GM19463 (cell line): ENCODE measurements around the gene C3.

ENCODE experiments used
- ATAC-seq: cut with Tn5 transposase; IDR thresholded peaks from one replicate; pipeline ENCODE4 v1.9.1; 2021; ENCODE audit warnings: mild to moderate bottlenecking, moderate library complexity; ENCODE audit not compliant: unreplicated experiment

C3 gene

GRCh38 chr19:6745965-6746364 is 25.5 kb upstream of the C3 start:
- no peak for ATAC-seq

DNA sequence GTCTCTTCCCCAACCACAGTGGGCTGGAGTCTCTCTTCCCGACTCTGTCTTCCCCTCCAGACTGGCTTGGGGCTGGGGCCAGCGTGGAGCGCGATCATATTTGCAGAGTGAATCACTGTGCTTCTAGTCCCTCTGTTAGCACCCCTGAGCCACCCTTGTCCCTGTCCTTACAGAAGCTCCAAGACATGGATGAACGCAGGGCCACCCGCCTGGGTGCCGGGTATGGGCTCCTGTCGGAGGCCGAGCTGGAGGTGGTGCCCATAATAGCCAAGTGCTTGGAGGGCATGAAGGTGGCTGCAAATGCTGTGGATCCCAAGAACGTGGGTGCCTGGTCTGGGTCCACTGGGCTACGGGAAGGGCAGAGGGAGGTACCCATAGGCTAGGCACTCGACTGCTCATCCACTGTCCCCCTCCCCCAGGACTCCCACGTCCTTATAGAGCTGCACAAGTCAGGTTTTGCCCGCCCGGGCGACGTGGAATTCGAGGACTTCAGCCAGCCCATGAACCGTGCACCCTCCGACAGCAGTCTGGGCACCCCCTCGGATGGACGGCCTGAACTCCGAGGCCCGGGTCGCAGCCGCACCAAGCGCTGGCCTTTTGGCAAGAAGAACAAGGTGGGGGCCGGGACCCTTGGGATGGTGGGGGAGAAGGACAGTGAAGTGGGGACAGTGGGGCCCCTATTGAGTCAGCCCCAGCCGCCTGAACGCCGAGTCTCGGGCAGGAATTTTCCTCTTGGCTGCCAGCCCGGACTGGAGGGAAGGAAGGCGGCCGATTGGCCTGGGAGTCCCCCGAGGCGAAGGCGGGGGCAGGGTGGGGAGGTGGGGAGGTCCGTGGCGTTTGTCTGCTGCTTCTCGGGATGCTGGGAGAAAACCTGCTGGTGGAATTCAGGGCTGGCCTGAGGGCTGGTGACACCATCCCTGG is 24.2 kb upstream of the C3 start:
- no peak for ATAC-seq

GRCh38 chr19:6743714-6744380 is 23.4 kb upstream of the C3 start:
- ATAC-seq = no peak

- ATAC-seq = no peak
These were observed 22.6 kb upstream of the C3 start for GRCh38 chr19:6743066-6743465.

- ATAC-seq = no peak
These were observed 20.3 kb upstream of the C3 start for GRCh38 chr19:6740589-6741343.

DNA sequence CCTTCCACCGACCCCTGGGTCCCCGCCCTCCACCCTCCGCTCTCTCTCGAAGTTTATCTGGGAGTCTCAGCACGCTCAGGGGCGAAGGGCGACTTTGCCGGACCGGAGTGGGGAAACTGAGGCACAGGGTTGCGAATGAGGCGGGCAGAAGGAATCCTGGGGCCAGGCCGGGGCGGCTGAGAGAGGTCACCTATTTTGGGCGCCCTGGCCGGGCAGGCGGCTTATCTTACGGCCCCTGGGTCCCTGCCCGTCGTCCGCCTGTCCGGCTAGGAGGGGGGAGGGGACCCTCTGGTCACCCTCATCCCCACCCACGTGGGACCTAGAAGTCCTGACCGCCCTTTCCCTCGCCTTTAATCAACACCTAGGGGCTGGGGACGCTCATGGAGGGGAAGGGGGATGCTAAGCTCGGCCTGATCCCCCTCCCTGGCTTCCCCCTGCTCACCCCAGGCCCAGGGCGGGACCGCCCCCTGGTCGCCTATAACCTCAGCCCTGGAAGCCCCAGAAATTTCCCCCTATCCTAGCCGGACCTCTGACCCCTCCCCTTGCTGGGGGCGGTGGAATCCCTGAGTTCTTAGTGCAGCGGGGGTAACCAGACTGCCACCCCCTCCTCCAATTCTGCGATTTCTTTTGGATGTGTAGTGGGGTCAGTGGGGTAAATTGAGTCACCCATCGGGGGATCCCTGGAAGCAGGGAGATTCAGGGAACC is 19.6 kb upstream of the C3 start:
- ATAC-seq = no peak

- ATAC-seq = no peak
These were observed 19.0 kb upstream of the C3 start, which contains the start of gene TRIP10 for GRCh38 chr19:6739390-6739882. TRIP10 (plus strand) TSS chr19:6739680; CDS start chr19:6739762, 82 bp downstream.

- ATAC-seq = no peak
These were observed 18.4 kb upstream of the C3 start for GRCh38 chr19:6738787-6739389.

- ATAC-seq = no peak
These were observed 17.7 kb upstream of the C3 start for GRCh38 chr19:6737873-6738786.

GRCh38 chr19:6737284-6737872 is 16.9 kb upstream of the C3 start, which contains the start of gene GPR108:
GPR108 (minus strand) TSS chr19:6737580; CDS start chr19:6737576, 4 bp downstream.
- peak; percentile 66 for ATAC-seq

DNA sequence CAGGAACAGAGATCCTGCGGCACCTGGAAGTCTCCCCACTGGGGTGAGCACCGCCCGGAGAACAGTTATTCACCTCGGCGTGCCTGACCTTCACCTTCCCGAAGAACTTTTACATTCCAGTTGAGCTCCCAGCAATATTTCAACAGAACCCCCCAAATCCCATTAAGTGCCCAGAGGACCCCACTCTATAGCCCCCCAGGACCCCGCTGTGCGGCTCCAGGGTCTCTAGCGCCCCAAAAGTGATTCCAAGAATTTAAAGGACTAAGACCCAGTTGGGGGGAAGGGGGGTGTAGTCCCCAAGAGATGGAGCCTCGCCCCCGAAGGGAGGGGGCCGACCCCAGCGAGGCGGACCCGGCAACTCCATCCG is 16.4 kb upstream of the C3 start:
- ATAC-seq = no peak

DNA sequence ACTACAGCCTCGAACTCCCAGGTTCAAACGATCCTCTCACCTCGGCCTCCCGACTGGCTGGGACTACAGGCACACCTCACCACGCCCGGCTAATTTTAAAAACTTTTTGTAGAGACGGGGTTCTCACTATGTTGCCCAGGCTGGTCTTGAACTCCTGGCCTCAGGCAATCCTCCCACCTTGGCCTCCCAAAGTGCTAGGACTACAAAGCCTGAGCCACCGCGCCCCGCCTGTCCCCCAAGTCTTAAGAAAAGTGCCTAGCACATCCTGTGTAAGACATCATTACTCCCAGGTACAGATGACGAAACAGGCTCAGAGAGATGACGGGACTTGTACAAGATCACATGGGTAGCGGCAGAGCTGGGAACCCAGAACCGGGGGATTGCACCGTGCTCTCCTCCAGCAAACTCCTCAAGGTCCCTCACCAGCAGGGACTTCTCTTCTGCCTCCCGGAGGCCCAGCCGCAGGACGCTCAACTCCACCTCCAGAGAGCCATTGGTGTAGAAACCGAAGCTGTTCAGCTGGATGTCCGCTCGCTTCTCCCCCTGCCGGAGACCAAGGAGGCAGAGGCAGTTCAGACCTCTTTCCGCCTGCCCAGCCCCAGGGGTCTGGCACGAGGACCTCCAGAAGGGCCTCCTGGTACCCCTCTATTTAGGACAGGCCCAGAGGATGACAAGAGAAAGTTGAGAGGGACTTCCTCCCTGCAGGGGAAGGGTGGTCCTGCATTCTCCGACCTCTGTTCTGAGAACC is 15.9 kb upstream of the C3 start:
- no peak for ATAC-seq

- ATAC-seq = no peak
These were observed 14.9 kb upstream of the C3 start for GRCh38 chr19:6735181-6735911.

DNA sequence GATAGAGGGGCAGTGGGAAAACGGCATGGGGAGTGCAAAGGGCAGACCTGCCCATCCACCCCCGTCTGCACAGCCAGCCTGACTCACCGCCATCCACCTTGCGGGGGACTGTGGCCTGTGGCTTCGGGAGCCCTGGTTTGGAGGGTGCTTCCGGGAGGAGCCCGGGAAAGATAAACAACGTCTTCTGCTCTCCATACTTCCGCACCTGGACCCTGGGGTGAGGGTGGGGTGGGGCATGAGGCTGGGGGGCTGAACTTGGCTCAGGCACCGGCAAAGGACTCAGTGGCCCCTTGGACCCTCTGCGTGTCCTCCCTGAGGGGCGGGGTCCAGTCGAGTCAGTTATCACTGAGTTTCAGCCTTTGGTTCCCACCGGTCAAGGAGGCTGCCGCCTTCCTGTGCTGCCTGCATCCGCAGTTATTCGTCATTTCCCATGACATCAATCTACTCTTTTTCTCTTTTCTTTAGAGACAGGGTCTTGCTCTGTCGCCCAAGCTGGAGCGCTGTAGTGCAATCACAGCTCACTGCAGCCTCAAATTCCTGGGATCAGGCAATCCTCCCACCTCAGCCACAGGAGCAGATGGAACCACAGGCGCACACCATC is 13.7 kb upstream of the C3 start:
- no peak for ATAC-seq

- no peak for ATAC-seq
These were observed 13.1 kb upstream of the C3 start for GRCh38 chr19:6733338-6734095.

- ATAC-seq = no peak
These were observed 12.4 kb upstream of the C3 start for GRCh38 chr19:6732803-6733337.
